ENCODE results near the gene ABHD12.
A peak's percentile ranks its signal among the peaks of the same experiment; 100 is the strongest.

The ABHD12 gene

DNA sequence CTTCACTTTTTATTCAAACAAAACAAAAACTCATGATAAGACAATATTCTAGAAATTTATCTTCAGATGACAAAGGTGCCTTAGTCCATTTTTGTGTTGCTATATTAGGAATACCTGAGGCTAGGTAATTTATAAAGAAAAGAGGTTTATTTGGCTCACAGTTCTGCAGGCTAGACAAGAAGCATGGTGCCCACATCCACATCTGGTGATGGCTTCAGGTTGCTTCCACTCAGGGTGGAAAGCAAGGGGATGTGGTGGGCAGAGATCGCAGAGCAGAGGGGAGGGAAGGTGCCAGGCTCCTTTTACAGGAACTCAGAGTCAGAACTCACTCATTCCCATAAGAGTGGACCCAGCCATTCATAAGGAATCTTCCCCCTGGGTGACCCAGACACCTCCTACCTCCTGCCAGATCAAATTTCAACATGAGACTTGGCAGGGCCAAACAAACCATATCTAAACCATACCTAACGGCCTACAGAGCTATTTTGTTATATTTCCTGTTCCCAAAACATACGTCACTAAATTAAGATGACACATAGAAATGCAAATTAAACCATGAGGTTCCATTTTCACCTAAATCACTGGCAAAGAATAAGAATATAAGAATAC lies 26.4 kb downstream of the ABHD12 start:
- H3K4me2 ChIP-seq (ENCODE audit: insufficient read depth, low read length): no peak overlapping the region
- ATAC-seq (ENCODE audit: insufficient read depth, low read depth) (no peak), DNase-seq (no peak)
- H3K4me3 ChIP-seq (ENCODE audit: low read depth in 1 of 2, low read length in 2 of 2): no peak overlapping the region
- H3K27me3 ChIP-seq (ENCODE audit: insufficient read depth, low read length, poor library complexity): no peaks in the 10 kb centered on the region
- no peaks in the 10 kb centered on the region; the same call in 1 of the 2 replicates for H3K4me1 ChIP-seq (ENCODE audit: insufficient read depth, low read length)
- peaks cover 96% of the 10 kb centered on the region for H3K79me2 ChIP-seq (ENCODE audit: insufficient read depth, low read length)
- no peaks in the 10 kb centered on the region for H3K9me3 ChIP-seq (ENCODE audit: insufficient read depth, low read length, severe bottlenecking)
- H3K27ac ChIP-seq (ENCODE audit: low read length): no peak overlapping the region
- H3K36me3 ChIP-seq (ENCODE audit: insufficient read depth, low read length): 0 out of 2 replicates have a peak, but pooled peaks cover 3% of the 10 kb centered on the region
- H4K20me1 ChIP-seq (ENCODE audit: insufficient read depth, low read length): peaks cover 20% of the 10 kb centered on the region
- no peak overlapping the region for H2AFZ ChIP-seq (ENCODE audit: low read depth, low read length)
- no peak overlapping the region for H3K9ac ChIP-seq (ENCODE audit: low read depth, low read length)
- TF ChIP-seq, protein P1, sequence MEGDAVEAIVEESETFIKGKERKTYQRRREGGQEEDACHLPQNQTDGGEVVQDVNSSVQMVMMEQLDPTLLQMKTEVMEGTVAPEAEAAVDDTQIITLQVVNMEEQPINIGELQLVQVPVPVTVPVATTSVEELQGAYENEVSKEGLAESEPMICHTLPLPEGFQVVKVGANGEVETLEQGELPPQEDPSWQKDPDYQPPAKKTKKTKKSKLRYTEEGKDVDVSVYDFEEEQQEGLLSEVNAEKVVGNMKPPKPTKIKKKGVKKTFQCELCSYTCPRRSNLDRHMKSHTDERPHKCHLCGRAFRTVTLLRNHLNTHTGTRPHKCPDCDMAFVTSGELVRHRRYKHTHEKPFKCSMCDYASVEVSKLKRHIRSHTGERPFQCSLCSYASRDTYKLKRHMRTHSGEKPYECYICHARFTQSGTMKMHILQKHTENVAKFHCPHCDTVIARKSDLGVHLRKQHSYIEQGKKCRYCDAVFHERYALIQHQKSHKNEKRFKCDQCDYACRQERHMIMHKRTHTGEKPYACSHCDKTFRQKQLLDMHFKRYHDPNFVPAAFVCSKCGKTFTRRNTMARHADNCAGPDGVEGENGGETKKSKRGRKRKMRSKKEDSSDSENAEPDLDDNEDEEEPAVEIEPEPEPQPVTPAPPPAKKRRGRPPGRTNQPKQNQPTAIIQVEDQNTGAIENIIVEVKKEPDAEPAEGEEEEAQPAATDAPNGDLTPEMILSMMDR (IDR thresholded peaks at IDR 0.05; ENCODE audit: borderline replicate concordance, extremely low read depth, low read length, poor library complexity, severe bottlenecking): no peak
- TF ChIP-seq EZH2 (IDR thresholded peaks at IDR 0.05; ENCODE audit: borderline replicate concordance, low read depth, low read length, severe bottlenecking): no peak

DNA sequence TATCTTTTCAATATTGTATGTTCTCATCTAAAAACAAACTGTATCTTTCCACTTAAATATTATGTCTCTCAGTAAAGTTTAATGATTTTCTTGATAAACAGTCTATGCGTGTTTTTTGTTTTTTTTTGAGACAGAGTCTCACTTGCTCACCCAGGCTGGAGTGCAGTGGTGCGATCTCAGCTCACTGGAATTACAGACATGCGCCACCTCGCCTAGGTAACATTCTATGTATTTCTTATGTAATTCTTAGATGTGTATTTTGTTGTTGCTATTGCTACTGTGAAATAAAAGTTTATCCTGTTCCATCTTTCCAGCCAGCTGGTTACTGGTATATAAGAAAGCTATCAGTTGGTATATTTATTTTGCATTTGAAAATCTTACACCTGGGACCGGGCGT lies 29.4 kb downstream of the ABHD12 start:
- H4K20me1 ChIP-seq (ENCODE audit: insufficient read depth, low read length): peaks cover 40% of the 10 kb centered on the region
- no peak overlapping the region for H2AFZ ChIP-seq (ENCODE audit: low read depth, low read length)
- H3K27ac ChIP-seq (ENCODE audit: low read length): no peak overlapping the region
- DNase-seq (no peak), ATAC-seq (ENCODE audit: insufficient read depth, low read depth) (no peak)
- no peak overlapping the region for H3K9ac ChIP-seq (ENCODE audit: low read depth, low read length)
- no peak overlapping the region for H3K4me3 ChIP-seq (ENCODE audit: low read depth in 1 of 2, low read length in 2 of 2)
- no peak for TF ChIP-seq EZH2 (IDR thresholded peaks at IDR 0.05; ENCODE audit: borderline replicate concordance, low read depth, low read length, severe bottlenecking)
- TF ChIP-seq, protein P1 (IDR thresholded peaks at IDR 0.05; ENCODE audit: borderline replicate concordance, extremely low read depth, low read length, poor library complexity, severe bottlenecking): no peak
- peaks cover 94% of the 10 kb centered on the region for H3K79me2 ChIP-seq (ENCODE audit: insufficient read depth, low read length)
- H3K4me2 ChIP-seq (ENCODE audit: insufficient read depth, low read length): no peak overlapping the region
- peaks cover 4% of the 10 kb centered on the region; the same call in 1 of the 2 replicates for H3K36me3 ChIP-seq (ENCODE audit: insufficient read depth, low read length)
- H3K27me3 ChIP-seq (ENCODE audit: insufficient read depth, low read length, poor library complexity): no peaks in the 10 kb centered on the region
- peaks cover 3% of the 10 kb centered on the region; the same call in 1 of the 2 replicates for H3K4me1 ChIP-seq (ENCODE audit: insufficient read depth, low read length)
- no peaks in the 10 kb centered on the region for H3K9me3 ChIP-seq (ENCODE audit: insufficient read depth, low read length, severe bottlenecking)

DNA sequence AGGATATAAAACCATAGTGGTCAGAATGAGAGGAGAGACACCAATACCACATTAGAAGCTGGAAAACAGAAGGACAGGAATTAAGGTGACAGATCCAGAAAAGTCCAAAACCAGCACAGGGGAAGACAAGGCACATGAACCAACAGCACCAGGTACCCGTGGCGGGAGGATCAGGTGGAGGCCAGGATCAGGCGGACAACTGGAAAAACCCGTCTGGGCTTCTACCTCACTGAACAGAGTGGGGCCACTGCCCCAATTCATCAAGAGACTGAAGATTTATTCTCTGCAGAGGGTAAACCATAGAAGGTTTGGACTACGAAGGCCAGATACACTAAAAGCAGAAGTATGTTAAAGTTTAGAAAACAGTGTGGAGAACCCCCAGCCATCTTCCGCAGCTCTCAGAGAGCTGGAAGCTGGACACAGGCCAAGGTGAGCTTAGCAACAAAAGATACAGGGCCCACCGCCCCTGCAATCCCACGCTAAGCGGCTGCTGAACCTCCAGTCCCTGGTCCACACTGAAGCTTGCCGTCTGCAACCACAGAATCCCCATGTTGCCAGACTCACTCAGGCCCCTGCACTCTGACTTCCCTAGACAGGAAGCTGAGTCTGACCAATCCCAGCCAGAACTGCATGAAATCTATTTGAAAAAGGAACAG lies 29.9 kb downstream of the ABHD12 start:
- H3K27ac ChIP-seq (ENCODE audit: low read length): no peak overlapping the region
- no peak overlapping the region for H3K4me2 ChIP-seq (ENCODE audit: insufficient read depth, low read length)
- H3K79me2 ChIP-seq (ENCODE audit: insufficient read depth, low read length): peaks cover 94% of the 10 kb centered on the region
- H3K36me3 ChIP-seq (ENCODE audit: insufficient read depth, low read length): peaks cover 4% of the 10 kb centered on the region; the same call in 1 of the 2 replicates
- TF ChIP-seq, protein P1 (IDR thresholded peaks at IDR 0.05; ENCODE audit: borderline replicate concordance, extremely low read depth, low read length, poor library complexity, severe bottlenecking): no peak
- no peak for TF ChIP-seq EZH2 (IDR thresholded peaks at IDR 0.05; ENCODE audit: borderline replicate concordance, low read depth, low read length, severe bottlenecking)
- H3K4me1 ChIP-seq (ENCODE audit: insufficient read depth, low read length): peaks cover 3% of the 10 kb centered on the region; the same call in 1 of the 2 replicates
- no peak overlapping the region for H3K4me3 ChIP-seq (ENCODE audit: low read depth in 1 of 2, low read length in 2 of 2)
- no peaks in the 10 kb centered on the region for H3K9me3 ChIP-seq (ENCODE audit: insufficient read depth, low read length, severe bottlenecking)
- H3K27me3 ChIP-seq (ENCODE audit: insufficient read depth, low read length, poor library complexity): no peaks in the 10 kb centered on the region
- DNase-seq: no peak
- peak; percentile 59; the same call in 2 of the 3 replicates for ATAC-seq (ENCODE audit: insufficient read depth, low read depth)
- peaks cover 45% of the 10 kb centered on the region for H4K20me1 ChIP-seq (ENCODE audit: insufficient read depth, low read length)
- no peak overlapping the region for H2AFZ ChIP-seq (ENCODE audit: low read depth, low read length)
- H3K9ac ChIP-seq (ENCODE audit: low read depth, low read length): no peak overlapping the region

All from DND-41 (cell line).